NT2/D1 (cell line): ENCODE measurements around the gene DAPP1.

Source experiments
- YY1 ChIP-seq: IDR thresholded peaks from 2 replicates; pipeline ENCODE4 v1.6.1; 2011; ENCODE audit not compliant: insufficient read length, insufficient read depth
- ZNF274 ChIP-seq: IDR thresholded peaks from 2 replicates; pipeline ENCODE4 v1.6.1; 2011; ENCODE audit warnings: mild to moderate bottlenecking, low read depth, low read length

DNA sequence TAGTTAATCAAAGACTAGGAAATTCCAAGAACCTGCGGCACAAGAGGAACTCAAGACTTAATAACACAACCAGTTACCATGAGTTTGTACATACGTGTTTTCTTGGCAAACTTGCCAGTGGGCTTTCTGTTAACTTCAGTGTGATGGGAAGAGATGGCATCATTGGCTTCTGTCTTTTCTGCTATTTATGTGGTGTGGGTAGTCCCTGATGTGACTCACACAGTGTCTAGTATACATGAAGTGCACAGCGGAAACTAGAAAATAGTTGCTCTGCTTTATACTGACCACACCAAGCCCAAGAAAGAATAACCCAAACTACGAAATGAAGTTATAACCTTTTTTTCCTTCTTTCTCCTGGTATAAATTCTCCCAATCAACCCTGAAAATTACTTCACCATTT is 24.5 kb downstream of the DAPP1 start:
- no peak for TF ChIP-seq ZNF274
- TF ChIP-seq YY1: no peak
